ENCODE data around the gene CXCL11.

DNA sequence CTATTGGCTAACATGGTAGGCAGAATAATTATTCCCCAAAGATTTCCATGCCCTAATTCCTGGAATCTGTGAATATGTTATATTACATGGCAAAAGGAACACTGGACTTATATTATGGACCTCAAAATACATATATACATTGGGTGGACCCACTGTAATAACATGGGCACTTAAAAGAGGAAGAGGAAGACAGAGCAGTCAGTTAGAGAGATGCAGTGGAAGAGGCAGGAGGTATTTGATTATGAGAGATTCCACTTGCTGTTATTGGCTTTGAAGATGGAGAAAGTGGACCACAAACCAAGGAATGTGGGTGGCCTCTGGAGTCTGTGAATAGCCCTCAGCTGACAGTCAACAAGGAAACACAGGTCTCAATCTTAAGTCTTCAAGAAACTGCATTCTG is 24.6 kb upstream of the CXCL11 start:
- TF ChIP-seq, protein P1, sequence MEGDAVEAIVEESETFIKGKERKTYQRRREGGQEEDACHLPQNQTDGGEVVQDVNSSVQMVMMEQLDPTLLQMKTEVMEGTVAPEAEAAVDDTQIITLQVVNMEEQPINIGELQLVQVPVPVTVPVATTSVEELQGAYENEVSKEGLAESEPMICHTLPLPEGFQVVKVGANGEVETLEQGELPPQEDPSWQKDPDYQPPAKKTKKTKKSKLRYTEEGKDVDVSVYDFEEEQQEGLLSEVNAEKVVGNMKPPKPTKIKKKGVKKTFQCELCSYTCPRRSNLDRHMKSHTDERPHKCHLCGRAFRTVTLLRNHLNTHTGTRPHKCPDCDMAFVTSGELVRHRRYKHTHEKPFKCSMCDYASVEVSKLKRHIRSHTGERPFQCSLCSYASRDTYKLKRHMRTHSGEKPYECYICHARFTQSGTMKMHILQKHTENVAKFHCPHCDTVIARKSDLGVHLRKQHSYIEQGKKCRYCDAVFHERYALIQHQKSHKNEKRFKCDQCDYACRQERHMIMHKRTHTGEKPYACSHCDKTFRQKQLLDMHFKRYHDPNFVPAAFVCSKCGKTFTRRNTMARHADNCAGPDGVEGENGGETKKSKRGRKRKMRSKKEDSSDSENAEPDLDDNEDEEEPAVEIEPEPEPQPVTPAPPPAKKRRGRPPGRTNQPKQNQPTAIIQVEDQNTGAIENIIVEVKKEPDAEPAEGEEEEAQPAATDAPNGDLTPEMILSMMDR (conservative IDR thresholded peaks at IDR 0.05): no peak
- no peak for TF ChIP-seq EZH2 (IDR thresholded peaks at IDR 0.05; ENCODE audit: low read depth)
